GM19023 (cell line): ENCODE results near the gene KRT34.
"Not testable (repeated sequence)": the region's sequence is repeated elsewhere in the genome, so short reads cannot be mapped to it uniquely, and the experiment has no call there.

Source experiments
- ATAC-seq: cut with Tn5 transposase; IDR thresholded peaks from one replicate; pipeline ENCODE4 v1.9.1; 2021; ENCODE audit warnings: mild to moderate bottlenecking, moderate library complexity; ENCODE audit not compliant: unreplicated experiment

The KRT34 gene

DNA sequence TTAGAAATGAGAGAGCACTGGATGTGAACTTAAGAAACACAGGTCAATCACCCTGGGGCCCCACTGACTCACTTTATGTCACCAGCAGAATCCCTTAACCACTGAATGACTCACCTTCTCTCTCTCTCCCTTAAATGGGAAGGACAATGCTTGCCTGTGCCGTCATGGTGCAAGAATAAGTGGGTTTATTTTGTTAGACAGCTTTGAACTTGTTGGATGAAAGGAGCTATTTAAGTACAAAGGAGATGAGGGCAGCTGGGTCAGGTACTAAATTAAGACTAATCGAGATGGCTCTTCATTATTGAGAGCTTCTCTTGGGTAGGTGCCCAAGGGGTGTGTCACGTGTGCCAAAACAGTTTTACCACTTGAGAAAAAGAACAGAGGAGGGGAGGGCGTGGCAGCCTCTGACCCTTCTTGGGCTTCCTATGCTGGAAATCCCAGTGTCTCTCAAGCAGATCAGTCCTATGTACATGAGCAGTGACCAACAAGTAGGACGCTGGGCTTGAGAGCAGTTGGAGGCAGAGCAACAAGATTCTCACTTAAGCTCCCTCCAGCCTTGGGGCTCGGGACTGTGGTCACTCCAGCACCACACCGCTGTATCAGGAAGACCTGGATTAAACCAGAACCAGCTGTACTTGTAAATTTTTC, 22.0 kb upstream of the KRT34 start:
- ATAC-seq, result no peak

DNA sequence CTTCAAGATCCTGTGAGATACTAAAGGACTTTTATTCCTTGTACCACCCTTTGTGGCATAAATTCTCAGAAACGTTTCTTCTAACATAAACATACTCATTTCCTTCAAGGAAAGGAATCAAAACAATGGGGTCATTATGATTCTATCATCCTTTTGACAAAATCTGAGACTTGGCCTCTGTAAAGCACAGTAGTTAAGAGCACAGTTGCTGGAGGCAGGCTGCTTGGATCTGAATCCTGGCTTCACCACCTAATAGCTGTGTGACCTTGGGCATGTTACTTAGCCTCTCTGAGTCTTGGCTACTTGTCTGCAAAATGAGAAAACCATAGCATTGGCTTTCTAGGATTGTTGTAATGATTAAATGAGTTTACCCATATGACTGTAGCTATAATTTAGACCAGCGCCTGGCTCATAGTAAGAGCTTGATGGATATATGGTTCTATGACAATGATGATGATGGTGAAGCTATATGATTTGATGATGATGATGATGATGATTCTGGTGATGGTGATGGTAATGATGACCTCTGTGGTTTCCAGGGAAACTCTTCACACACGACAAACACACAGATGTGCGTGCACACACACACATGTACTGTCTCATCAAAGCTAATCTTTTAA, 21.4 kb upstream of the KRT34 start:
- no peak for ATAC-seq

DNA sequence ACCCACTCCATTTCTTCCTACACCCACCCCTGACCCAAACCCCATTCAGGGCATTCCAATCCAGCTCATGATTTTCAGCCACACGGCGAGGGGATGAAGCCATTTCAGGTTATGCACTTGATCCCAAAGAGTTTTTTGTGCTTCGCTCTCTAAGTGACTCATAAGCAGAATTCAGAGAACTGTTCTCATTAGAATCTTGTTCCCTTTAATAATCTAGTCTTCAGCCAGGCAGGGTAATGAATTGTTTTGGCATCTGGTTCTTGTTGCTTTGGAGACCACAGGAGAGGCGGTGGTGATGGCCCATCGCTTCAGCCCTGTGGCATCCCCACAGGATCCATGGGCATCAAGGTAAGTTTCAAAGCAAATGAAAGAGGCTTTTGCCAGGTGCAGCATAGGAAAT, 20.1 kb upstream of the KRT34 start:
- ATAC-seq, result no peak

DNA sequence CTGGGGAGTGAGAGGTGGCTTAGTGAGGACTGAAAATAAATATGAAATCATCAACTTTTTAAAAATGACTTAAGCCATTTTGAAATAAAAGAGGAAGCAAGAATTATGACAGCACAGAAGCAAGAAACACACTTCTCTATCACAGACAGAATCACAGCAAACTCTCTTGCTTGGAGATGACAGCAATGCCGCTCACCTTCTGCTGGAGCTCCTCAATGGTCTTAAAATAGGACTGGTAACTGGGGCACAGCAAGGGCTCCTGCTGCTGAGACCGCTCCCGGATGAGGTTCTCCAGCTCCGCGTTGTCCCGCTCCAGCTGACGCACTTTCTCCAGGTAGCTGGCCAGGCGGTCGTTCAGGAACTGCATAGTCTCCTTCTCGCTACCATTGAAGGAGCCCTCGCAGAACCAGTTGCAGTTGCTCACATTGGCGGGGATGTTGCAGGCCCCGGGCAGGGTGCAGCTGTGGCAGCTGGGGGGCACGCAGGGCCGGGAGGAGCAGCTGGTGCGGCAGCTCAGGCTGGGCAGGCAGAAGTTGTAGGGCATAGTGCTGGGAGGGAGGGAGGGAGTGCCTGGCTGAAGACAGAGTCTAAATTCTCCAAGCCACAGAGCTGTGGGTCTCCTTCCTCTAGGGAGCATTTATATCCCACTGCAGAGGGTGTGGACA, 15.0 kb upstream of the KRT34 start, which contains the start of gene KRT31:
KRT31 (minus strand) TSS at position 613 of the 665 bp plus-strand sequence; CDS start at position 544, 69 bp downstream.
- ATAC-seq, result no peak

DNA sequence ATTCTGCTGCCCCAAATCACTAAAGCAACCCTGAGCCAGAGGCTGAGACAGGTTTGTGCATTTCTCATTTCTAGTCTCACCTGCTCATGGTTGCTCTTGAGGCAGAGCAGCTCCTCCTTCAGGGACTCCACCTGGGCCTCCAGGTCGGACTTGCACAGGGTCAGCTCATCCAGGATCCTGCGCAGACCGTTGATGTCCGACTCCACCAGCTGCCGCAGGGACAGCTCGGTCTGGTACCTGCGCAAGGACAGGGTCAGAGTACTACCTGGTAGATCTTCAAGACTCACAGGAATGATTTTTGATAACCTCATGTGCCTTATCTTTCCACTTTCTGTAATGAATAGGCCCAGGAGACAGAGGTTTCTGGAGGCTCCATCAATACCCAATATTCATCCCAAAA, 14.2 kb upstream of the KRT34 start:
- no peak for ATAC-seq

DNA sequence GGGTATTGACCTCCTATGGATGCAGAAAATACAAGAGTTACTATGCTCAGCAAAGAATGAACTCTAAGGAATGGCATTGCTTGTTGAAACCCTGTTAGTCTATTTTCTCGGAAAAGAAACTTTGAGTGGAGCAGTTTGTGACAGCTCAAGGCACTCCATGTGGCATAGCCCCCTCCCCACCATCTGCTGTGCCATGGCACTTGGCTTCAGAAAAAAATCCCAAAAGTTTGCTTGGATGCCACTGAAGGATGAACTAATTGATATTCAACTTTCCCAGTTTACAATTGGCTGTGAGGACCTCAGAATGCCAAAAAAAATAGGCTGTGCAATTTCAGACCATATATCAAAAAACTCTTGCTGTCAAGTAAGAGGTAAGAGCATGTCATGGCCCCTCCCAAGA, 13.5 kb upstream of the KRT34 start:
- ATAC-seq, result no peak

DNA sequence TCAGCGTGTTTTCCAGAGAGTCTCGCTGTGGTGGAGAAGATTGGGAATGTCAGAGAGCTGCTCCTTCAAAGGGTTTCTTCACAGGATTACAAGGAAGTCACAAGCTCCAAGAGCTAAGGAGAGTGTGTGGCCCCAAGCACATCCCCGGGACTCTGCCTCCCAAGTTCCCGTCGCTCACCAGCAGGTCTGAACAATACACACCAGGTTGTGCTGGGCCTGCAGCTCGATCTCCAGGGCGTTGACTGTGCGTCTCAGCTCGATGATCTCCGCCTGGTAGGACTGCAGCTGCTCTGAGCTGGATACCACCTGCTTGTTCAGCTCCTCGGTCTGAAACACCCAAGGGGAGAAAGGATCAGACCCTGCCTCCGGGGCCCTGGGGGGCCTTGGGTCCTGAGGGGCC, 12.9 kb upstream of the KRT34 start:
- ATAC-seq, result not testable (repeated sequence)

DNA sequence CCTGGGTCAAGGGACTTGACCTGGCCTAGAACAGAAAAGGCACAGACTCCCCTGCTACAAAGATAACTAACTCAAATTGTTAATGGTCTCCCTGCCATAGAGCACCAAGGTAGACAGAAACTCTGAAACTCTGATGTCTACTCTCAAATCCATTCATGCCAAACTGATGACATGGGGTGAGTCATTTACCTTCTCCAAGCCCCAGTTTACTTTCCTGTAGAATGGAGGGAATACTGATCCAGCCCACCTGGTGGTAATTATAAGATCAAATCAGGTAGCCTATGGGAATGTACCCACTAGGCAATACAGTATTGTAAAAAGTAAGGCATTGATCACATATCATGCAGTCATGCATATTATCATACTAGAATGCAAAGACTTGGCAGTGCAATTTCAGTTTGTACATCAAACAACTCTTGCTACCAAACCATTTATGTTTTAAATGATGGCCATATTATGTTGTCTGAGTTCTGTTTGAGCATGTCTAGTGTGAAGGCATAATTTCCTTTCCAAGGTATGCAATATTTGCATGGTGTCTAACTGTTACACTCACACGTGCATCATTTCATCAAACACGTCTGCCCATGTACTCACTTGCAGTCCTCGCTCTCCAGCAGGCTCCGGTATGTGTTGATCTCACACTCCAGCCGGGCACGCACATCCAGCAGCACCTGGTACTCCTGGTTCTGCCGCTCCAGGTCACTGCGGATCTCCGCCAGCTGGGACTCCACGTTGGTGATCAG, 12.3 kb upstream of the KRT34 start:
- no peak for ATAC-seq

DNA sequence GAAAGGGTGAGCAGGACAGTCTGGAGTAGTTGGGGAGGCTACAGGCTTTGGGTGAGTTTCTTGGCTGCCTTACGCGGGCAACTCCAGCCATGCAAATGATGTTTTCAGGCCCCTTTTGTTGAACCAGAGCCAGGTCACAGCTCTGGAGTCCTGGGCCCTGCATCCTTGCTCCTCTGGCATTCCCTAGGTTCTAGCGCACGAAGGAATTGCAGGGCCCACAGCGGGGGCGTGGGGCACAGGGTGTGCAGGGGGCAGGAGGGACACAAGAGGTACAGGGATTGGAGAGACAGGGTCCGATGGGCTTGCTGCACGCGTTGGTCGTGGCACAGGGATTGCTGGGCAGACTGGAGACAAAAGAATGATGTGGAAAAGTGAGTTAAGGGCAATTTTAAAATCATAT, 11.7 kb upstream of the KRT34 start:
- ATAC-seq, result no peak

DNA sequence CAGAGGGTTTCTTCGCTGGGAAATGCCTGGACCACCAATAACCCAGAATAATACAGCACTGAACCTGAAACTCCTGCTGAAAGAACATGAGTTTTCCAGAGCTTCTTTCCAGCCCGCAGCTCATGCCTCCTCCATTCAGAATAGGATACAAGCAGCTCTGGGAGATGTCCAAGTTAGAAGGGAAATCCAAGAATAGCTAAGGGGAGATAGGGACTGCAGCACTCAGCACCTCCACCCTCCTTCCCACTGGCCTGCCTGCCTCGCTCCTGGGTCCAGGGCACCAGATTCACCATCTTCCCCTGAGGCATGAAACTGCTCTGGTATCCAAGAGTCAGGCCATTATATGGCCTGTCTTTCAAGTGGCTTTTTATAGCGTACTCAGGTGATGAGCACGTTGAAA, 11.2 kb upstream of the KRT34 start:
- no peak for ATAC-seq

DNA sequence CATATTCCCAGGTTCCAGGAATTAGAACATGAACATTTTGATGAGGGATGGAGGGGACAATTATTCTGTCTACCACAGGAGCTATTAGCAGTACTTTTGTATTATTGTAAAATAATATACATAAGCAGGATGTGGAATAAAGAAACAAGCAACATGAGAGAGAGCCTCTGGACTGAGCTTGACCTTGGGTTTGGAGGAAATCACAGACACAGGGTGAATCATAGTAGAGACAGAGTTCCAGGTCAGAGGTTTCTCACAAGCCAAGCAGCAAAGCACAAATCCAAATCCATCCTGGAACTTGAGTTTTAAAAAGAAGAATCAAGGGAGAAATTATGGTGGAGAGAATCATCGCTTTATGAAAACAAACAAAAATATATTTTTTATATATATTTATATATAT, 10.2 kb upstream of the KRT34 start:
- ATAC-seq, result no peak

DNA sequence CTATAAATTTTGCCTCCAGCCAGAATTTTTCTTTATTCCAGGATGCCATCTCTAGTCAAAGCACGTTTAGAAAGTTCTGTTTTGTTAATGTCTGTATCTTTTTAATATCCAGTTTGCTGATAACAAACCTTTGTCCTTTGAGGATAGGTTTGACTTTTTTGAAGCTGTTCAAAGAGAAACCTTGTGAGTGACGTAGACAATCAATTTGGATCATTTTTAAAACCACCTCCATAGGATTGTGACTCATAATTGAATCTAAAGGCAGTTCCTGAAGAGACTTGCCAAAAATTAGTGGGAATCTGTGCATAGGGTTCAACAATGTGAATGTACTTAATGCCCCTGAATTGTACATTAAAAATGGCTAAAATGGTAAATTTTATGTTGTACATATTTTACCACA, 9.4 kb upstream of the KRT34 start:
- no peak for ATAC-seq

DNA sequence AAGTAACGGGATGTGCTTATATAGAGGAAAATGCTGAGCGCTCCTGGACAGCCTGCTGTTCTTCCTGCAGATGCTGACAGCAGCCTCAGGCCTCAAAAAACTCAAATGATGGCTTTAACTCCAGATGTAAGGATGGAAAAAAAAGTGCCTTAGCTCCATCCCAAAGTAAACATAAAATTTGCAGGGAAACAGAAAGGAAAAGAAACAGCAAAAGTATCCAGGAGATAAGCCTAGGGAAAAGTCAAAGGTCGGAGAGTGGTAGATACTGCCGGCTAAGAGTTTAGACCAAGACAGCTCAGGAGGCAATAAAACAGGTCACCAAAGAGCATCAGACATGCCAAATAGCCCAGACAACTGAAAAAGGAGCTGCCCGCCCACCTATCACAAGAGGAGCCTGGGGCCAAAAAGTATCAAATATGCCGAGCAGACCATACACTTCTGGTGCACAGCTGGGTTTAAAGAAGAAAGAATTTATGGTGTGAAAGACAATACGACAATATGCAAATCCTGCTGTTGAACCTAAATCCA, 8.4 kb upstream of the KRT34 start:
- ATAC-seq, result no peak

DNA sequence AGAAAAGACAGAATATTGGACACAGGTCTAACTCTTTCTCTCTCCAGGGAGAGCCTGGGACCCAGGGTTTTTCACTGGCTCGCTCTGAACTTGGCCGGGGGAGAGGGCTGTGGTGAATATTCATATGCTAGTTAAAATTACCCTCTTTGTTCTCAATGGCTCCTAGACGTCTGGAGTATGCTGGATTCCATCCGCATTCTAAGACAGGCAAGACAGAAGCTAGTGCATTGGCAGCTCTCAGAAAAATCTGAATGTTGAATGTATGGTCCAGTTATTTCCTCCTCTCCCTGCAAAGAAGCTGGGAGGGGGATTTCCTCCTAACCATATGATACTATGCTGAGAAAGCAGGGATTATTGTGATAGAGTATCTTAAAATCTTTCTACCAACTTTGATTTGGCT, 5.6 kb upstream of the KRT34 start:
- no peak for ATAC-seq

DNA sequence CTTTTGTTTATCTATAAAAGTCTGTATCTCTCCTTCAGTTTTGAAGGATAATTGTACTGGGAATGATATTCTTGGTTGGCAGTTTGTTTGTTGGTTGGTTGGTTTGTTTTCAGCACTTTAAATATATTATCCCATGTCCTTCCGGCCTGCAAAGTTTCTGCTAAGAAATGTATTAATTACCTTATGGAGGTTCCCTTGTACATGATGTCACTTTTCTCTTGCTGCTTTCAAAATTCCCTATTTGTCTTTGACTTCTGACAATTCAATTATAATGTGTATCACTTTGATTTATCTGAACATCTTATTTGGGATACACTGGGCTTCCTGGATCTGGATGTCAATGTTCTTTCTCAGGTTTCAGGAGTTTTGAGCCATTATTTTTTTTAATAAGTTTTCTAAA, 4.1 kb upstream of the KRT34 start:
- ATAC-seq, result no peak

DNA sequence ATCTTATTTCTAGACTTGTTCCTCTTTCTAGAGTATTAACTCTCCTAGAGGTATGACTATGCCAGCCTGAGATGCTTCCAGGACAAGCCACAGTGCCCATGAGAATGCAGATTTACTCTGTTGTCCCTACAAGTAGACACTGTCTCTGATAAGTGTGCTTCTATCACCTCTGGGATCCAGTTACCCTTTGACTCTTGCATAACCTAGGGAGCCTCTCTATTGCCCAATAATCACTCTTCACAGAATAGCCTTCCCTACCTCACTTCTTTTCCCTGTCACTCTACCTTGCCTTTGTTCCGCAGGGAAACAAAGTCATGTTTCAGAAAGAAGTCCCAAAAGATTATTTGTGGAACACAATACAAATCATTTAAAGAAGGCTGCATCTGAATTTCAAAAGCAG, 1.6 kb upstream of the KRT34 start:
- no peak for ATAC-seq

DNA sequence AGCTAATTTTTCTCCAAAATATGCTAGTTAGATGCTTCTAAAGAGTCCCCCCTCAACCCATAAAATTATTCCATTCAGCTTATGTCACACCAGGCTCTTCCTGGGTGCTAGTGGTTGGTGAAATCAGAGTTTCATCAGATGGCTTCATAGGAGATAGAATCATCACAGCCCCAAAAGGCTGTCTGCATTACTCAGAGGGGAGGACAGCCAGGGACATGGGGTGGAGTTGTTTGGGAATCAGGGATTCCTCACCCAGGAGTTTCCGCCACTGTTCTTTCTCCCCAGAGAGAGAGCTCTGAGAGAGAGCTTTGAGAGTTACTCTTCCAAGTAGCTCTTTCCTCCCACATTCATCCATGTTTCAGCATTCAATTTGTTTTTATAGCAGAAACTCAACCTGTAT, 288 bp upstream of the KRT34 start:
- no peak for ATAC-seq

DNA sequence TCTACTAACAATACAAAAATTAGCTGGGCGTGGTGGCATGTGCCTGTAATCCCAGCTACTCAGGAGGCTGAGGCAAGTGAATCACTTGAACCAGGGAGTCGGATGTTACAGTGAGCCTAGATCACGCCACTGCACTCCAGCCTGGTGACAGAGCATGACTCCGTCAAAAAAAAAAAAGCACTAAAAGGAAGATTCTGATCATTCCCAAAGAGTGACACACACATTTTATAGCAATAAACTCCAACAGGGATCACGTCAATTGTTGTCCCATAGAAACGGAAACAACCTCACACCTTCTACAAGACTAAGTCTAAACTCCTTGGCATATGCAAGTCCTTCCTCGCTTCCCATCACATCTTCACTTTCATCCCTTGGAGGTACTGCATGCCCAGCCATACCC, 2.0 kb downstream of the KRT34 start:
- ATAC-seq, result not testable (repeated sequence)

DNA sequence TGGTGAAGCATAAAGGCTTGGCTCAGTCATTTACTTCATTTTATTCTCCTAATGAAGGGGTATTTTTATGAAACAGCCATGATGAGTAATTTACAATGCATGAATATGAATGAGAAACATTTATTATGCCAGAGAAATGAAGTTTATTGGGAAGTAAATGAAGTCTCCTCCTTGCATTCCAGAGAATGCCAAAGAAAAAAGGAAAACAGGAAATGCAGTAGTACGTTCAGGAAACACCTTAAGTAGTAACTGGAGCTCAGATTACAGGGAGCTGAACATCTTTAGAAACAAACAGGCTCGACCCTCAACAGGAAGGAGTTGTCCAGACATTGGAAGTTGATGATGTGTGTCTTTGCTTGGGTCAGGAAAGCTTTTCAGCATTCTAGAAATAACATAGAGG, 4.6 kb downstream of the KRT34 start:
- ATAC-seq, result no peak

DNA sequence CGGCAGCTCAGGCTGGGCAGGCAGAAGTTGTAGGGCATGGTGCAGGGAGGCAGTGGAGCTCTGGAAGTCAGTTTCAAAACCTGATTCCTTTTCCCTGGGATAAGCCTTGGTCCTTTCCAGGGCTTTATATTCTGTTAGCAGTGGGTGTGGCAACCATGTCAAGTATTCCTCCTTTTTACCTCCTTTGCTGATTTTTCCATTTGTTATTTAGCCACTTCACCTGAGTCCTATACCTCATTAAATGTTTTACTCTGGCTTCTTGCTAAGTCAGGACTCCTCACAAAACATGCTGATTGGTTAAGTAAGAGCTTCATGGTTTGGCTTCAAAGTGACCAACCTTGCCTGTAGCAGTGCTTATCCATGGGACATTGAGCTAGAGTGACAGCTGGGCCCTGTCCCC, 12.4 kb downstream of the KRT34 start, which contains the start of gene KRT33B:
KRT33B (minus strand) TSS at position 101 of the 400 bp plus-strand sequence; CDS start at position 38, 63 bp downstream.
- no peak for ATAC-seq

DNA sequence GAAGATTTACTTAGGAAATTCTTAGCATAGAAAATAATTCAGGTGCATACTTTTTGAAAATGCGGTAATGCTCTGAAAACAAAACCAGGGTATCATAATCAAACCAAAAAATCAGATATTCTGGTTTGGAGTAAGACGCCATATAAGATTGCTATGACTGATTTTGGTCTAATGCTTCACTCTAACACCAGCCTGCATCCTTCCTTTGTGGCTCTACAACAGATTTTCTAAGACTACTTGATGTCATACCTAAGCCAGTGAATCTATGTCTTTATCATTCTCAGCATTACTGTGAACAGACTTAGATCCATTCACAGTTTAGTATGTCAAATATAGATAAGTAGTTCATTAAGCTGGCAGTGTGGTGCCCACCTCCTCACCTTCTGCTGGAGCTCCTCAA, 13.1 kb downstream of the KRT34 start:
- no peak for ATAC-seq
